ENCODE data around the gene DBP.

GRCh38 chr19:48663667-48664066 is 26.5 kb upstream of the DBP start:
- TF ChIP-seq, protein P1, sequence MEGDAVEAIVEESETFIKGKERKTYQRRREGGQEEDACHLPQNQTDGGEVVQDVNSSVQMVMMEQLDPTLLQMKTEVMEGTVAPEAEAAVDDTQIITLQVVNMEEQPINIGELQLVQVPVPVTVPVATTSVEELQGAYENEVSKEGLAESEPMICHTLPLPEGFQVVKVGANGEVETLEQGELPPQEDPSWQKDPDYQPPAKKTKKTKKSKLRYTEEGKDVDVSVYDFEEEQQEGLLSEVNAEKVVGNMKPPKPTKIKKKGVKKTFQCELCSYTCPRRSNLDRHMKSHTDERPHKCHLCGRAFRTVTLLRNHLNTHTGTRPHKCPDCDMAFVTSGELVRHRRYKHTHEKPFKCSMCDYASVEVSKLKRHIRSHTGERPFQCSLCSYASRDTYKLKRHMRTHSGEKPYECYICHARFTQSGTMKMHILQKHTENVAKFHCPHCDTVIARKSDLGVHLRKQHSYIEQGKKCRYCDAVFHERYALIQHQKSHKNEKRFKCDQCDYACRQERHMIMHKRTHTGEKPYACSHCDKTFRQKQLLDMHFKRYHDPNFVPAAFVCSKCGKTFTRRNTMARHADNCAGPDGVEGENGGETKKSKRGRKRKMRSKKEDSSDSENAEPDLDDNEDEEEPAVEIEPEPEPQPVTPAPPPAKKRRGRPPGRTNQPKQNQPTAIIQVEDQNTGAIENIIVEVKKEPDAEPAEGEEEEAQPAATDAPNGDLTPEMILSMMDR (IDR thresholded peaks at IDR 0.05), result no peak
- TF ChIP-seq POLR2A (IDR thresholded peaks at IDR 0.05), result no peak
